ENCODE results near the gene CAMLG. TPM values are rescaled to one million over a fixed set of nuclear protein-coding genes. Genes with fewer than 3 reads are reported as not detected.

The CAMLG gene
- total RNA-seq, 2 experiments from 2014 or later, result 49.3 to 51.1 TPM

- Mint-ChIP-seq H3K4me1 (ENCODE audit: low read depth) (peaks cover 34% of the 10 kb centered on the region), H3K27ac (no peak overlapping the region), H3K9me3 (no peaks in the 10 kb centered on the region), H3K36me3 (ENCODE audit: low read depth) (peaks cover 37% of the 10 kb centered on the region), H3K4me3 (peak overlapping the region; percentile 46), H3K27me3 (no peaks in the 10 kb centered on the region)
- ChIA-PET CTCF (interaction anchor here (5.5 kb wide), 1 partner anchor 15 kb away, joined by 78 read pairs; the partner anchor contains the start of gene DDX46), POLR2A (interaction anchor here (0.6 kb wide), 1 partner anchor 1690 kb away, joined by 3 read pairs; the partner anchor contains the start of gene HSPA4)
- Histone ChIP-seq H3K4me3 (ENCODE audit: low read length) (no peak overlapping the region), H3K27me3 (ENCODE audit: control insufficient read depth in 1 of 2, insufficient read depth in 2 of 2, low read length in 2 of 2) (no peaks in the 10 kb centered on the region), H3K9me3 (ENCODE audit: control insufficient read depth in 1 of 2, insufficient read depth in 1 of 2, low read length in 2 of 2) (no peaks in the 10 kb centered on the region), H3K36me3 (ENCODE audit: insufficient read depth, low read length) (peaks cover 3% of the 10 kb centered on the region), H3K27ac (ENCODE audit: low read depth in 1 of 2, low read length in 2 of 2) (no peak overlapping the region), H3K4me1 (ENCODE audit: insufficient read depth, low read length) (peaks cover 28% of the 10 kb centered on the region)
- DNase-seq (no peak), ATAC-seq (ENCODE audit: poor library complexity) (no peak)
- intact Hi-C loops (cut with DNase I, micrococcal nuclease), result no loop called here
- TF ChIP-seq CTCF (IDR thresholded peaks at IDR 0.05), result no peak
Measured at GRCh38 chr5:134742134-134742533, 3.8 kb downstream of the CAMLG start.

GRCh38 chr5:134749415-134749814, 11.1 kb downstream of the CAMLG start:
- Histone ChIP-seq H3K4me3 (ENCODE audit: low read length) (no peak overlapping the region), H3K27ac (ENCODE audit: low read depth in 1 of 2, low read length in 2 of 2) (no peak overlapping the region), H3K27me3 (ENCODE audit: control insufficient read depth in 1 of 2, insufficient read depth in 2 of 2, low read length in 2 of 2) (no peaks in the 10 kb centered on the region), H3K4me1 (ENCODE audit: insufficient read depth, low read length) (no peaks in the 10 kb centered on the region), H3K9me3 (ENCODE audit: control insufficient read depth in 1 of 2, insufficient read depth in 1 of 2, low read length in 2 of 2) (no peaks in the 10 kb centered on the region), H3K36me3 (ENCODE audit: insufficient read depth, low read length) (no peaks in the 10 kb centered on the region)
- DNase-seq (no peak), ATAC-seq (ENCODE audit: poor library complexity) (no peak)
- no peaks in the 10 kb centered on the region for H3K9me3 Mint-ChIP-seq
- POLR2A ChIA-PET, result no interaction called here
- no peak overlapping the region for H3K4me3 Mint-ChIP-seq
- TF ChIP-seq CTCF (IDR thresholded peaks at IDR 0.05), result no peak
- no peaks in the 10 kb centered on the region for H3K27me3 Mint-ChIP-seq
- intact Hi-C loops (cut with DNase I, micrococcal nuclease), result no loop called here
- CTCF ChIA-PET, result interaction anchor here (0.6 to 2.4 kb wide), 3 partner anchors 9 to 113 kb away, joined by 3 to 5 read pairs (median 4); partner anchors contain the start of genes CAMLG and DDX46
- H3K36me3 Mint-ChIP-seq (ENCODE audit: low read depth), result peaks cover 20% of the 10 kb centered on the region
- H3K4me1 Mint-ChIP-seq (ENCODE audit: low read depth), result no peaks in the 10 kb centered on the region
- H3K27ac Mint-ChIP-seq, result no peak overlapping the region

GRCh38 chr5:134758176-134758503, 19.8 kb downstream of the CAMLG start:
- intact Hi-C loops (cut with DNase I, micrococcal nuclease), result loop anchor here (1.0 to 10.0 kb wide), 6 partner anchors 20 to 1796 kb away; partner anchors contain the start of genes CAMLG (in 2 of the 2), AFF4 (in 1 of the 2), JADE2 (in 1 of the 2) and PPP2CA (in 1 of the 2)
- Histone ChIP-seq H3K9me3 (ENCODE audit: control insufficient read depth in 1 of 2, insufficient read depth in 1 of 2, low read length in 2 of 2) (no peaks in the 10 kb centered on the region), H3K4me1 (ENCODE audit: insufficient read depth, low read length) (peaks cover 22% of the 10 kb centered on the region), H3K4me3 (ENCODE audit: low read length) (peak overlapping the region; percentile 91), H3K27ac (ENCODE audit: low read depth in 1 of 2, low read length in 2 of 2) (peak overlapping the region; percentile 46 to 76), H3K36me3 (ENCODE audit: insufficient read depth, low read length) (peaks cover under 1% of the 10 kb centered on the region), H3K27me3 (ENCODE audit: control insufficient read depth in 1 of 2, insufficient read depth in 2 of 2, low read length in 2 of 2) (no peaks in the 10 kb centered on the region)
- DNase-seq (peak in 1 of 14 experiments; percentile 2), ATAC-seq (ENCODE audit: poor library complexity) (no peak)
- ChIA-PET POLR2A (interaction anchor here (0.6 to 4.2 kb wide), 10 partner anchors 17 to 1706 kb away, joined by 3 to 71 read pairs (median 4); partner anchors contain the start of genes CAMLG, HSPA4, PCBD2 and PPP2CA), CTCF (interaction anchor here (1.0 to 5.3 kb wide), 10 partner anchors 12 to 347 kb away, joined by 3 to 78 read pairs (median 4); partner anchors contain the start of genes C5orf24, CAMLG, CDKN2AIPNL and PCBD2)
- Mint-ChIP-seq H3K27me3 (no peaks in the 10 kb centered on the region), H3K9me3 (no peaks in the 10 kb centered on the region), H3K4me1 (ENCODE audit: low read depth) (peaks cover 38% of the 10 kb centered on the region), H3K36me3 (ENCODE audit: low read depth) (peaks cover 15% of the 10 kb centered on the region), H3K4me3 (peak overlapping the region; percentile 100), H3K27ac (peak overlapping the region; percentile 95)
- TF ChIP-seq CTCF (IDR thresholded peaks at IDR 0.05), result no peak

Data from CD4-positive, alpha-beta T cell (primary cell).